Ishikawa (cell line): ENCODE data around the gene B4GALNT4.

Experiments
- CEBPB ChIP-seq: IDR thresholded peaks from 2 replicates; pipeline ENCODE4 v1.6.1; 2012
- CREB1 ChIP-seq: IDR thresholded peaks from 2 replicates; pipeline ENCODE4 v1.6.1; 2012; ENCODE audit warnings: low read depth
- EGR1 ChIP-seq: IDR thresholded peaks from 2 replicates; pipeline ENCODE4 v1.6.1; 2012
- EP300 ChIP-seq: IDR thresholded peaks from 2 replicates; pipeline ENCODE4 v1.6.1; 2012; ENCODE audit warnings: borderline replicate concordance
- FOXM1 ChIP-seq: IDR thresholded peaks from 2 replicates; pipeline ENCODE4 v1.6.1; 2012; ENCODE audit warnings: low read depth, borderline replicate concordance
- NFIC ChIP-seq: IDR thresholded peaks from 2 replicates; pipeline ENCODE4 v1.6.1; 2012
- RAD21 ChIP-seq: IDR thresholded peaks from 2 replicates; pipeline ENCODE4 v1.6.1; 2012; ENCODE audit warnings: low read depth
- TAF1 ChIP-seq: IDR thresholded peaks from 2 replicates; pipeline ENCODE4 v1.6.1; 2012; ENCODE audit warnings: low read depth, mild to moderate bottlenecking
- TCF12 ChIP-seq: IDR thresholded peaks from 2 replicates; pipeline ENCODE4 v1.6.1; 2012; ENCODE audit warnings: low read depth
- TEAD4 ChIP-seq: IDR thresholded peaks from 2 replicates; pipeline ENCODE4 v1.6.1; 2012
- YY1 ChIP-seq: IDR thresholded peaks from 2 replicates; pipeline ENCODE4 v1.6.1; 2012; ENCODE audit warnings: low read depth
- ZBTB7A ChIP-seq: IDR thresholded peaks from 2 replicates; pipeline ENCODE4 v1.6.1; 2012; ENCODE audit warnings: low read depth
- TF ChIP-seq, protein P1 (sequence below): IDR thresholded peaks from 2 replicates; pipeline ENCODE4 v1.6.1; 2012; ENCODE audit warnings: low read depth, mild to moderate bottlenecking
- TF ChIP-seq, protein P2 (sequence below): IDR thresholded peaks from 2 replicates; pipeline ENCODE4 v1.6.1; 2012
- TF ChIP-seq, protein P3 (sequence below): IDR thresholded peaks from 2 replicates; pipeline ENCODE4 v1.6.1; 2012

The B4GALNT4 gene

DNA sequence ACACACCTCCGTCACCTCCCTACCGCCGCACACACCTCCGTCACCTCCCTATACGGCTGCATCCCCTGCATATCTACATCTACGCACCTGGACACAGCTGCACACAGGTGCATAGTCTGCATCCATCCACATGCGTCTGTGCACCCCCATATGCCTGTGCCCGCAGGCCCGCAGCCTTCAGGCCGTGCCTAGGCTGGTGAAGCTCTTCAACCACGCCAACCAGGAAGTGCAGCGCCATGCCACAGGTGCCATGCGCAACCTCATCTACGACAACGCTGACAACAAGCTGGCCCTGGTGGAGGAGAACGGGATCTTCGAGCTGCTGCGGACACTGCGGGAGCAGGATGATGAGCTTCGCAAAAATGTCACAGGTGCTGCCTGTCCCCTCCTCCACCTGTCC, 29.5 kb downstream of the B4GALNT4 start:
- TF ChIP-seq CREB1 (no peak), FOXM1 (no peak), CEBPB (no peak), NFIC (no peak), EP300 (no peak), TEAD4 (no peak), RAD21 (no peak), TCF12 (no peak), TAF1 (no peak), EGR1 (no peak), ZBTB7A (no peak), YY1 (no peak)
- TF ChIP-seq, protein P1, sequence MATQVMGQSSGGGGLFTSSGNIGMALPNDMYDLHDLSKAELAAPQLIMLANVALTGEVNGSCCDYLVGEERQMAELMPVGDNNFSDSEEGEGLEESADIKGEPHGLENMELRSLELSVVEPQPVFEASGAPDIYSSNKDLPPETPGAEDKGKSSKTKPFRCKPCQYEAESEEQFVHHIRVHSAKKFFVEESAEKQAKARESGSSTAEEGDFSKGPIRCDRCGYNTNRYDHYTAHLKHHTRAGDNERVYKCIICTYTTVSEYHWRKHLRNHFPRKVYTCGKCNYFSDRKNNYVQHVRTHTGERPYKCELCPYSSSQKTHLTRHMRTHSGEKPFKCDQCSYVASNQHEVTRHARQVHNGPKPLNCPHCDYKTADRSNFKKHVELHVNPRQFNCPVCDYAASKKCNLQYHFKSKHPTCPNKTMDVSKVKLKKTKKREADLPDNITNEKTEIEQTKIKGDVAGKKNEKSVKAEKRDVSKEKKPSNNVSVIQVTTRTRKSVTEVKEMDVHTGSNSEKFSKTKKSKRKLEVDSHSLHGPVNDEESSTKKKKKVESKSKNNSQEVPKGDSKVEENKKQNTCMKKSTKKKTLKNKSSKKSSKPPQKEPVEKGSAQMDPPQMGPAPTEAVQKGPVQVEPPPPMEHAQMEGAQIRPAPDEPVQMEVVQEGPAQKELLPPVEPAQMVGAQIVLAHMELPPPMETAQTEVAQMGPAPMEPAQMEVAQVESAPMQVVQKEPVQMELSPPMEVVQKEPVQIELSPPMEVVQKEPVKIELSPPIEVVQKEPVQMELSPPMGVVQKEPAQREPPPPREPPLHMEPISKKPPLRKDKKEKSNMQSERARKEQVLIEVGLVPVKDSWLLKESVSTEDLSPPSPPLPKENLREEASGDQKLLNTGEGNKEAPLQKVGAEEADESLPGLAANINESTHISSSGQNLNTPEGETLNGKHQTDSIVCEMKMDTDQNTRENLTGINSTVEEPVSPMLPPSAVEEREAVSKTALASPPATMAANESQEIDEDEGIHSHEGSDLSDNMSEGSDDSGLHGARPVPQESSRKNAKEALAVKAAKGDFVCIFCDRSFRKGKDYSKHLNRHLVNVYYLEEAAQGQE: no peak
- TF ChIP-seq, protein P2, sequence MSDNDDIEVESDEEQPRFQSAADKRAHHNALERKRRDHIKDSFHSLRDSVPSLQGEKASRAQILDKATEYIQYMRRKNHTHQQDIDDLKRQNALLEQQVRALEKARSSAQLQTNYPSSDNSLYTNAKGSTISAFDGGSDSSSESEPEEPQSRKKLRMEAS: no peak
- TF ChIP-seq, protein P3, sequence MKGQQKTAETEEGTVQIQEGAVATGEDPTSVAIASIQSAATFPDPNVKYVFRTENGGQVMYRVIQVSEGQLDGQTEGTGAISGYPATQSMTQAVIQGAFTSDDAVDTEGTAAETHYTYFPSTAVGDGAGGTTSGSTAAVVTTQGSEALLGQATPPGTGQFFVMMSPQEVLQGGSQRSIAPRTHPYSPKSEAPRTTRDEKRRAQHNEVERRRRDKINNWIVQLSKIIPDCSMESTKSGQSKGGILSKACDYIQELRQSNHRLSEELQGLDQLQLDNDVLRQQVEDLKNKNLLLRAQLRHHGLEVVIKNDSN: no peak

DNA sequence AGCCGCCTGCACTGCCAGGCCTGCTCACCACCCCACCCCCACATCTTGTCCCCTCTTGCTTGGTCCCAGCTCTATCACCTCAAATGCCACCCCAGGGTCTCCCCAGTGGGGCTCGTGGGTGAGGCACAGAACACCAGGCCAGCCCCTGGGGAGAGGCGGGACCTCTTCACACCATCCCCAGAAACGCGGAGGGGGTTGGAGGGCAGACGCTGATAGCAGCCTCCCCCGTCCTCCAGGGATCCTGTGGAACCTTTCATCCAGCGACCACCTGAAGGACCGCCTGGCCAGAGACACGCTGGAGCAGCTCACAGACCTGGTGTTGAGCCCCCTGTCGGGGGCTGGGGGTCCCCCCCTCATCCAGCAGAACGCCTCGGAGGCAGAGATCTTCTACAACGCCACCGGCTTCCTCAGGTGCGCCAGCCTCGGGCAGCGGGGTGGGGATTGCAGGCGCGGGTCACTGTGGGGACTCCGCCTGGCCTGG, 30.5 kb downstream of the B4GALNT4 start:
- TF ChIP-seq EGR1 (no peak), EP300 (no peak), RAD21 (no peak), YY1 (no peak), TAF1 (no peak)
- TF ChIP-seq, protein P3: no peak

DNA sequence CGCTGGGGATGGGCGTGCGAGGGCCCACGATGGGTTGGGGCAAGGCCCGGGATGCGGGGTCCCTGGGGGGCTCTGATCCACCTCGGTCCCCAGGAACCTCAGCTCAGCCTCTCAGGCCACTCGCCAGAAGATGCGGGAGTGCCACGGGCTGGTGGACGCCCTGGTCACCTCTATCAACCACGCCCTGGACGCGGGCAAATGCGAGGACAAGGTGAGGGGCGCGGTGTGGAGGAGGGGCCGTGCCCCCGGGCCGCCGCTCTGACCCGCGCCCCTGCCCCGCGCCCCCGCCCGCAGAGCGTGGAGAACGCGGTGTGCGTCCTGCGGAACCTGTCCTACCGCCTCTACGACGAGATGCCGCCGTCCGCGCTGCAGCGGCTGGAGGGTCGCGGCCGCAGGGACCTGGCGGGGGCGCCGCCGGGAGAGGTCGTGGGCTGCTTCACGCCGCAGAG, 31.0 kb downstream of the B4GALNT4 start:
- TF ChIP-seq EGR1 (no peak), EP300 (no peak), TEAD4 (no peak), NFIC (no peak), CEBPB (no peak), TAF1 (no peak), CREB1 (no peak)

DNA sequence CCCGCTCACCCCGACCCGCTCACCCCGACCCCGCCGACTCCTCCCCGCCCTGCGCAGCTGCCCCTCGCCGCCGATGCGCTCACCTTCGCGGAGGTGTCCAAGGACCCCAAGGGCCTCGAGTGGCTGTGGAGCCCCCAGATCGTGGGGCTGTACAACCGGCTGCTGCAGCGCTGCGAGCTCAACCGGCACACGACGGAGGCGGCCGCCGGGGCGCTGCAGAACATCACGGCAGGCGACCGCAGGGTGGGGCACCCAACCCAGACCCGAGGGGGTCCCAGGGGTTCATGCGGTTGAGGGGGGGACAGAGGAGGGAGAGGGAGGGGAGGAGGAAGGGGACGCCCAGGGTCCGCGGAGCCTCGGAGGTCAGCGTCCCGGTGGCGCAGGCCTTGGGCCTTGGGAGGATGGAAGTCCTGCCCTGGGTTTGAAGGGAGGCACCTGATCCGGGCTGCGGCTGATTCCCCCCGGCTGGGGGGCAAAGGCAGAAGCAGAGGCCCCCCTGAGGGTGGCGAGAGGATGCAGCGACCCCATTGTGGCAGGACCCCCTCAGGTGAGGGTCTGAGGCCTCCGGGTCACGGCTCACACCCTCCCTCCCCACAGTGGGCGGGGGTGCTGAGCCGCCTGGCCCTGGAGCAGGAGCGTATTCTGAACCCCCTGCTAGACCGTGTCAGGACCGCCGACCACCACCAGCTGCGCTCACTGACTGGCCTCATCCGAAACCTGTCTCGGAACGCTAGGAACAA, 33.9 kb downstream of the B4GALNT4 start:
- no peak for TF ChIP-seq EGR1

DNA sequence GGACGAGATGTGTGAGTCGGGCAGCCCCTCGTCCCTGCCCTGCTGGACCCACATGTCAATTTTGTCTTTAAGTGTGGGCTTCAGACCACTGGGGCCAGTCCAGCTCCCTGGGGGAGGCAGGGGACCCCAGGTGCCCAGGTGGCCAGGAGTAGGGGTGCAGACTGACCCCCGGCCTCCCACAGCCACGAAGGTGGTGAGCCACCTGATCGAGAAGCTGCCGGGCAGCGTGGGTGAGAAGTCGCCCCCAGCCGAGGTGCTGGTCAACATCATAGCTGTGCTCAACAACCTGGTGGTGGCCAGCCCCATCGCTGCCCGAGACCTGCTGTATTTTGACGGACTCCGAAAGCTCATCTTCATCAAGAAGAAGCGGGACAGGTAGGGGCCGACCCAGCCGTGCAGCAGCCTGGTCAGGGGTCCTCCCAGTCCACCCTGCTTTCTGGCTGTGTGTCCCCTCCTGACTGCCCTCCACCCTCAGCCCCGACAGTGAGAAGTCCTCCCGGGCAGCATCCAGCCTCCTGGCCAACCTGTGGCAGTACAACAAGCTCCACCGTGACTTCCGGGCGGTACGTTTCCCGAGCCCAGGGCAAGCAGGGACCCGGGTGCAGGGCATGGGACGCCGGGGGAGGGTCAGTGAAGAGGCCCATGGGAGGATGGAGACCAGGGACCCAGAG, 34.6 kb downstream of the B4GALNT4 start:
- TF ChIP-seq, protein P2: no peak
- TF ChIP-seq ZBTB7A (no peak), NFIC (no peak), CREB1 (no peak), FOXM1 (no peak), TEAD4 (no peak), TCF12 (no peak), EGR1 (no peak), RAD21 (no peak), TAF1 (no peak), YY1 (no peak), CEBPB (no peak)
- TF ChIP-seq, protein P3: no peak
- TF ChIP-seq, protein P1: no peak
